AG09309 (cell line): Measurements from ENCODE around the gene TFR2.

ENCODE experiments used
- DNase-seq: peaks from one replicate; pipeline ENCODE4 v3.0.0-alpha.2; 2010; ENCODE audit warnings: low read depth
- H3K4me3 ChIP-seq: 2 replicates; pipeline ENCODE4 v1.5.1; 2011; ENCODE audit warnings: mild to moderate bottlenecking, low read depth, low read length, moderate library complexity; ENCODE audit not compliant: control insufficient read depth
- TF ChIP-seq, protein P1 (sequence below): IDR thresholded peaks from 2 replicates; pipeline ENCODE4 v1.5.1; 2011; ENCODE audit warnings: mild to moderate bottlenecking, low read depth, low read length, inconsistent platforms; ENCODE audit not compliant: insufficient read depth, control insufficient read depth; ENCODE audit errors: missing control alignments

Gene TFR2

DNA sequence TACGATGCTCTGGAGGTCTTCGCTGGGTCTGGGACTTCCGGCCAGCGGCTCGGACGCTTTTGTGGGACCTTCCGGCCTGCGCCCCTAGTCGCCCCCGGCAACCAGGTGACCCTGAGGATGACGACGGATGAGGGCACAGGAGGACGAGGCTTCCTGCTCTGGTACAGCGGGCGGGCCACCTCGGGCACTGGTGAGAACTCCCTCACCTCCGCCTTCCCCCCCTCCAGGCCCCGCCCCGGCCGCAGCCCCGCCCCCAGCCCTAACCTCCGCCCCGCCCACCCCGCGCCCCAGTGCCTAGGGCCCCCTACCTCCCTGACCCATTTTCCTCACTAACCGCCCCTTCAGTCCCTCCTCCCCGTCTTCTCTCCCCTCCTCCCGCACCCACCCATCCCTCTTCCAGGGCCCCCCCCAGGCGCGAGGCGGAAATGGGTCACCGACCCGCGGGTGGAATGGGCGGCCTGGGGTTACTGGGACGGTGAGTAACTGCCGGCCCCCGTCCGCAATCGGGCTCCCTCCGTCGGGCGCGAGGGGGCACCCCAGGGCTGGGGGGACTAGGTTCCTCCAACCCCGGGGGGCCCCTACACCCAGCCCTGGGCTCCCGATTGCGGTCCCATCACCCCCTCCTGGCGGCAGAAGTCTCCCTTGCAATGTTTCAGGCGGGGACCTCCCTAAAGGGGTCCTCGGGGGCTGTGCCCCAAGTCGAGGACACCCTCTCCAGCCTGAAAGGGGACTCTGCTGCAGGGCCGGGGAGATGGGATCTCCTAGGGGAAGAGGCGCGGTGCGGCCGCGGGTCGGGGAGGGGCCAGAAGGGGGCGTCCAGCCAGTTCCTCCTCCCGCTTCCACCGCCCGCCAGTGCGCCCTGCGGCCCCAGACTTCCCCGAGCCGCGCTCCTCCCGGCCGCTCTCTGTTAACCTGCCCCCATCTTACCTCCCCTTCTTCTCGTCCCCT, 37.0 kb downstream of the TFR2 start:
- no peak for DNase-seq
- peak overlapping the region; percentile 94 for H3K4me3 ChIP-seq
- TF ChIP-seq, protein P1, sequence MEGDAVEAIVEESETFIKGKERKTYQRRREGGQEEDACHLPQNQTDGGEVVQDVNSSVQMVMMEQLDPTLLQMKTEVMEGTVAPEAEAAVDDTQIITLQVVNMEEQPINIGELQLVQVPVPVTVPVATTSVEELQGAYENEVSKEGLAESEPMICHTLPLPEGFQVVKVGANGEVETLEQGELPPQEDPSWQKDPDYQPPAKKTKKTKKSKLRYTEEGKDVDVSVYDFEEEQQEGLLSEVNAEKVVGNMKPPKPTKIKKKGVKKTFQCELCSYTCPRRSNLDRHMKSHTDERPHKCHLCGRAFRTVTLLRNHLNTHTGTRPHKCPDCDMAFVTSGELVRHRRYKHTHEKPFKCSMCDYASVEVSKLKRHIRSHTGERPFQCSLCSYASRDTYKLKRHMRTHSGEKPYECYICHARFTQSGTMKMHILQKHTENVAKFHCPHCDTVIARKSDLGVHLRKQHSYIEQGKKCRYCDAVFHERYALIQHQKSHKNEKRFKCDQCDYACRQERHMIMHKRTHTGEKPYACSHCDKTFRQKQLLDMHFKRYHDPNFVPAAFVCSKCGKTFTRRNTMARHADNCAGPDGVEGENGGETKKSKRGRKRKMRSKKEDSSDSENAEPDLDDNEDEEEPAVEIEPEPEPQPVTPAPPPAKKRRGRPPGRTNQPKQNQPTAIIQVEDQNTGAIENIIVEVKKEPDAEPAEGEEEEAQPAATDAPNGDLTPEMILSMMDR = peak; percentile 49

DNA sequence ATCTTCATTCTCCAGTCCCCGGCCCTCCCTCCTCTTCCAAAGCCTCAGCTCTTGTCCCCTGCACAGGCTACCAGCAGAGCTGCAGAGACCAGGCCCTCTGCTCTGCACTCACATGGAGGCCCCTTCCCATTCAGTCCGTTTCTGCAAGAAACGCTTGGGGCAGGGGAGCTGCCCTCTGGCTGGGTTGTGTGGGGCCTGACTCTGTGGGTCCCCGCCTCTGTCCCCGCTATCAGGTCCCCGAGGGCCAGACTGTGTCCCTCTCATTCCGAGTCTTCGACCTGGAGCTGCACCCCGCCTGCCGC, 37.7 kb downstream of the TFR2 start:
- peak overlapping the region; percentile 94 for H3K4me3 ChIP-seq
- DNase-seq = no peak
- TF ChIP-seq, protein P1 = no peak

DNA sequence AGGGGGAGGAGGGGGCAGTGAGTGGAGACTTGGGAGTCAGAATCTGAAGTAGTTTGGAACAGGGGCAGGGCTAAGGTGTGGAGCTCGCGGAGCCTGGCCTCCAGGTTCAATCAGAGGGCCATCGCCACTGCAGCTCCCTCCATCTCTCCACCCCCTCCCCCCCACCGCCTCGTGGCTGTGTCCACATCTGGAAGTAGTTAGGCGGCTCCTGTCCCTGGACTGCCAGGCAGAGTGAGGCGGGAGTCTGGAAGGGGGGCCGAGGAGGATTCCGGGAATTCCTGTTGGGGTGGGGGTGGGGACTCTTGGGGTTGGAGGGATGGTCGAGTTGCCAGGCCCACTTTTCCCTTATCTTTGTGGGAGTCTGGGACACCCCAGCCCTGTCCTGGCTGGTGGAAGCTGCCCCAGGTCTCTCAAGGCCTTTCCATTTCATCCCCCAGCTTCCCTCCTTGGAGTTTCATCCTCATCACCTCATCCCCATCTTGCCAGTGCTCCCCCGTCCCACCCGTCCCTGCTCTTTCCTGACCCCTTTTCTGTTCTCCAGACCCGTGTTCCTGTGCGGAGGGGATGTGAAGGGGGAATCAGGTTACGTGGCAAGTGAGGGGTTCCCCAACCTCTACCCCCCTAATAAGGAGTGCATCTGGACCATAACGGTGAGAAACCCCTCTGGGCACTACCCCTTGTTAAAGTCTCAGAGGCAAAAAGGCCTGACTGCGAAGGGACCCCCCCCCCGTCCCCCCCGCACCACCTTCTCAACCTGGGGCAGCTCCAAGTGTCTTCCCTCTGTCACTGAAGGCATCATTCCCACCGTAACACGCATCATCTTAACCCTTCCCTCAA, 38.2 kb downstream of the TFR2 start:
- TF ChIP-seq, protein P1 = no peak
- peak; percentile 62 for DNase-seq
- peak overlapping the region; percentile 94 for H3K4me3 ChIP-seq

DNA sequence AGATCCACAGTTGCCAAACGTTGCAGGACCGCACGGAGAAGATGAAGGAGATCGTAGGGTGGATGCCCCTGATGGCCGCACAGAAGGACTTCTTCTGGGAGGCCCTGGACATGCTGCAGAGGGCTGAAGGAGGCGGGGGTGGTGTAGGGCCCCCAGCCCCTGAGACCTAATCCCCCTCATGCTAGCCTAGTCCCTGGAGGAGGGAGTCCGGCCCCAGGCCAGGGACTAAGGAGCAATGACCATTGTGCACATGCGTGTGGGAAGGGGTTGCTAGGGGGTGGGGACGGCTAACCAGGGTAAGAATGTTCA, 40.7 kb downstream of the TFR2 start:
- TF ChIP-seq, protein P1 = no peak
- DNase-seq = no peak
- H3K4me3 ChIP-seq = no peak overlapping the region

DNA sequence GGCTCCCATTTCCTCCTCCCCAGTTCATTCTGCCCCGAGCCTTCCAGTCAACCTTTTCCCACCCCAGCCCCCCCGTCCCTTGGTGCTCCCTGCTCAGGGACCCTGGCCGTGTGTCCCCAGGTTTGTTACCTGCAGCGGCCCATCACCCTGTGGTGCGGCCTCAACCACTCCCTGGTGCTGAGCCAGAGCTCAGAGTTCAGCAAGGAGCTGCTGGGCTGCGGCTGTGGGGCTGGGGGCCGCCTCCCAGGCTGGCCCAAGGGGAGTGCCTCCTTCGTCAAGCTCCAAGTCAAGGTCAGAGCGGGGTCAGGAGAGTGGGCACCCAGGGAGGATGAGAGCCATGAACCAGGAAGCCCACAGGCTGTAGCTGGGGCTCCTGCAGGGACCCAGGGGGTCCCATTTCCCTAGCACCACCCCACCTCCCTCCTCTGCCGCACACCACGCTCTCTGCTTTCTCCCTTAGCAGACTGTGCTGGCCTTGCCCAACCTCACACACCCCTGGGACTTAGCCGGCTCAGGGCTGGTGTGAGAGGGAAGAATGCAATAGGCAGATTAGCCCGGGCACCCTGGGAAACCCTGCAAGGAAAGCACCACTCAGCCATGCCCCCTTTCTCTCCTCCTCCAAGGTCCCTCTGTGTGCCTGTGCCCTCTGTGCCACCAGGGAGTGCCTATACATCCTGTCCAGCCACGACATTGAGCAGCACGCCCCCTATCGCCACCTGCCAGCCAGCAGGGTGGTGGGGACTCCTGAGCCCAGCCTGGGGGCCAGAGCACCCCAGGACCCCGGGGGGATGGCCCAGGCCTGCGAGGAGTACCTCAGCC, 41.2 kb downstream of the TFR2 start:
- no peak overlapping the region for H3K4me3 ChIP-seq
- no peak for DNase-seq
- TF ChIP-seq, protein P1 = no peak

DNA sequence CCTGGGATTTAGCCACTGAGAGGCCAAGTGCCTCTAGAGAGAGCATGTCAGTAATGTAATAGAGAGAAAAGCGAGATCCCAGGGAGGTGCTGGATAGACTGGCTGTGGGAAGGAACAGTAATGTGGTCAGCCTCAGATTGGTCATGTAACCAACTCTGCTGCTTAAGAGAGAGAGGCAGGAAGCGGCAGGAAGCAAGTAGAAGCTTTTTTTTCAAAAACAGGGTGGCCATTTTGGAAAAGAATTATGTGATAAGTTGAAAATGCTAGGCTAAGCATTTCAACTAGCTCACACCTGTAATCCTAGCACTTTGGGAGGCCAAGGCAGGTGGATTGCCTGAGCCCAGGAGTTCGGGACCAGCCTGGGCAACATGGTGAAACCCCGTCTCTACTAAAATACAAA, 42.9 kb downstream of the TFR2 start:
- TF ChIP-seq, protein P1 = no peak
- no peak for DNase-seq
- no peak overlapping the region for H3K4me3 ChIP-seq
